NCI-H510A treated with DMSO at 0.1 percent for 48 hours (cell line): Measurements from ENCODE around the gene HNRNPC.
"Not testable (repeated sequence)": the region's sequence is repeated elsewhere in the genome, so short reads cannot be mapped to it uniquely, and the experiment has no call there.

Source experiments
- DNase-seq: peaks from one replicate; lab custom pipeline; 2025; lab: John Stamatoyannopoulos, UW

Gene HNRNPC

GRCh38 chr14:21269252-21270046 is at the start of gene HNRNPC:
HNRNPC (minus strand) TSS chr14:21269442; CDS start chr14:21234193, 35,249 bp downstream.
- DNase-seq, result peak; percentile 99

- no peak for DNase-seq
Measured at GRCh38 chr14:21317398-21317797, 48.2 kb upstream of the HNRNPC start.

GRCh38 chr14:21313512-21313911 is 44.3 kb upstream of the HNRNPC start:
- no peak for DNase-seq

- no peak for DNase-seq
Measured at GRCh38 chr14:21311614-21312013, 42.4 kb upstream of the HNRNPC start.

GRCh38 chr14:21309956-21310355 is 40.7 kb upstream of the HNRNPC start:
- DNase-seq, result no peak

- DNase-seq, result no peak
Measured at GRCh38 chr14:21309238-21309636, 40.0 kb upstream of the HNRNPC start.

GRCh38 chr14:21308479-21309237 is 39.4 kb upstream of the HNRNPC start:
- peak; percentile 94 for DNase-seq

GRCh38 chr14:21308132-21308478 is 38.9 kb upstream of the HNRNPC start:
- DNase-seq, result peak; percentile 82

GRCh38 chr14:21307637-21308036 is 38.4 kb upstream of the HNRNPC start:
- no peak for DNase-seq

GRCh38 chr14:21302836-21303140 is 33.5 kb upstream of the HNRNPC start:
- DNase-seq, result not testable (repeated sequence)

GRCh38 chr14:21302013-21302835 is 33.0 kb upstream of the HNRNPC start:
- DNase-seq, result no peak

- DNase-seq, result peak; percentile 43
Measured at GRCh38 chr14:21300892-21301291, 31.6 kb upstream of the HNRNPC start.

GRCh38 chr14:21299562-21300130 is 30.4 kb upstream of the HNRNPC start:
- no peak for DNase-seq

- no peak for DNase-seq
Measured at GRCh38 chr14:21298358-21298757, 29.1 kb upstream of the HNRNPC start.

- not testable (repeated sequence) for DNase-seq
Measured at GRCh38 chr14:21294026-21294425, 24.8 kb upstream of the HNRNPC start.

GRCh38 chr14:21287168-21287567 is 17.9 kb upstream of the HNRNPC start:
- no peak for DNase-seq

GRCh38 chr14:21286516-21286915 is 17.3 kb upstream of the HNRNPC start:
- DNase-seq, result not testable (repeated sequence)

- not testable (repeated sequence) for DNase-seq
Measured at GRCh38 chr14:21281917-21282316, 12.7 kb upstream of the HNRNPC start.

- no peak for DNase-seq
Measured at GRCh38 chr14:21279783-21280182, 10.5 kb upstream of the HNRNPC start, which contains the start of gene RPGRIP1. RPGRIP1 (plus strand) TSS chr14:21280083; CDS start chr14:21287977, 7,894 bp downstream.

GRCh38 chr14:21278632-21279031 is 9.4 kb upstream of the HNRNPC start:
- no peak for DNase-seq

GRCh38 chr14:21275261-21275858 is 6.1 kb upstream of the HNRNPC start:
- DNase-seq, result no peak

GRCh38 chr14:21272661-21273060 is 3.4 kb upstream of the HNRNPC start:
- not testable (repeated sequence) for DNase-seq
